ENCODE measurements around the gene CDH4.

GRCh38 chr20:61895016-61895415 lies 643.0 kb downstream of the CDH4 start:
- TF ChIP-seq CTCF (IDR thresholded peaks at IDR 0.05) (no peak), EZH2phosphoT487 (IDR thresholded peaks at IDR 0.05) (no peak)

Measured in neural progenitor cell (in vitro differentiated cells).